HG02943 (cell line): ENCODE results near the gene MUCL3.
"Not testable (repeated sequence)": the region's sequence is repeated elsewhere in the genome, so short reads cannot be mapped to it uniquely, and the experiment has no call there.

Experiments
- ATAC-seq: cut with Tn5 transposase; IDR thresholded peaks from one replicate; pipeline ENCODE4 v1.9.1; 2021; ENCODE audit warnings: mild to moderate bottlenecking, low read depth, moderate library complexity; ENCODE audit not compliant: unreplicated experiment

The MUCL3 gene

DNA sequence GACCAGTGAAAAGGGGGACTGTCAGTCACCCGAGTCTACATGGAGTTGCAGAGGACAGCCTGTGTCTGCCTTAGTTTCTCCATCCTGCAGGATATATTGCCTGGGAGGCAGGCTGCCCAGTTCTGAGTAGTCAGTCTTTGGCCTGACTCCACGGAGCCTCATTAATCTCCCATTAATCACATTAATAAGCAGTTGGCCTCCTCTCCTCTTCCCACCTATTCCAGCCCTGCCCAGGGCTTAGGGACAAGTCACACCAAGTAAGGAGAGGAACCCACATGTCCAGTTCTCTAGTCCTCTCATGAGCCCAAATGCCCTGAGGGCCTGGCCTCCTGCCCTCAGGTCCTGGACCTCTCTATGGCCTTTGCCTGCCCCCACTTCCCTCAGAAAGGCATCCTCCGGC is 1.3 kb upstream of the MUCL3 start:
- no peak for ATAC-seq

GRCh38 chr6:30942338-30943060 is 1.7 kb downstream of the MUCL3 start:
- no peak for ATAC-seq

- no peak for ATAC-seq
Measured at GRCh38 chr6:30944051-30944450, 3.3 kb downstream of the MUCL3 start.

GRCh38 chr6:30945281-30945680 is 4.5 kb downstream of the MUCL3 start:
- ATAC-seq, result no peak

DNA sequence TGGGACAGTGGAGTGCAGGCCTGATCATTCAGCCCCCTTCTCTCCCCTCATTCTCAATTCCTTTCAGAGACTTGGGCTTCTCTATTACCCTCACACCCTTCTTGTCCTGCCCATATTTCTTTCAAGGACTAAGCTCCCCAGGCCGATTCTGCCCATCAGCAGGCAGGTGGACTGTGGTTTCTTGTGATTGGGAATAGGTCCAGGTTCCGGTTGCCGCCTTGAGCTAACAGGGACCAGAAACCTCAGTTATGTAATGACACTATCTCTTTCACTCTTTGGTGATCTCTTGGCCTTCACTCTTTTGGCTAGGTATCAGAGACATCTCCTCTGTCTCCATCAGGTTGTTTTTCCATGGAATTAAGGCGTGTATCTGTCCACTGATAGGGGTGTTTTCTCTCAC is 6.5 kb downstream of the MUCL3 start:
- no peak for ATAC-seq

DNA sequence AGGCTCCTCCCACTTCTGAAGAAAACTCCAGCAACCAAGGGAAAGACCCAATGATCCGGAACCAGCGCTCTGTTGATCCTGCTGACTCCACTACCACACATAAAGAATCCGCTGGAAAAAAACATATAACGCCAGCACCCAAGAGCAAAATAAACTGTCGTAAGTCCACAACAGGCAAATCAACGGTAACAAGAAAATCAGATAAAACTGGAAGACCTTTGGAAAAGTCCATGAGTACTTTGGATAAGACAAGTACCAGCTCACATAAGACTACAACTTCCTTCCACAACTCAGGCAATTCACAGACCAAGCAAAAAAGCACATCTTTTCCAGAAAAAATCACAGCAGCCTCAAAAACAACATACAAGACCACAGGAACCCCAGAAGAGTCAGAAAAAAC is 8.0 kb downstream of the MUCL3 start:
- no peak for ATAC-seq

DNA sequence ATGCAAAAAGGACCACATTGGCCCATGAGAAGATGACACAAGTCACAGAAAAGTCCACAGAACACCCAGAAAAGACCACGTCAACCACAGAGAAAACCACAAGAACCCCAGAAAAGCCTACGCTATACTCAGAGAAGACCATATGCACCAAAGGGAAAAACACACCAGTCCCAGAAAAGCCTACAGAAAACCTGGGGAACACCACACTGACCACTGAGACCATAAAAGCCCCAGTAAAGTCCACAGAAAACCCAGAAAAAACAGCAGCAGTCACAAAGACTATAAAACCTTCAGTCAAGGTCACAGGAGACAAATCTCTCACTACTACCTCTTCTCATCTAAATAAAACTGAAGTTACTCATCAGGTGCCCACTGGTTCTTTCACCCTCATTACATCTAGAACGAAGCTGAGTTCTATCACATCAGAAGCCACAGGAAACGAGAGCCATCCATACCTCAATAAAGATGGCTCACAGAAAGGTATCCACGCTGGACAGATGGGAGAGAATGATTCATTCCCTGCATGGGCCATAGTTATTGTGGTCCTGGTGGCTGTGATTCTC is 11.2 kb downstream of the MUCL3 start:
- ATAC-seq, result no peak

DNA sequence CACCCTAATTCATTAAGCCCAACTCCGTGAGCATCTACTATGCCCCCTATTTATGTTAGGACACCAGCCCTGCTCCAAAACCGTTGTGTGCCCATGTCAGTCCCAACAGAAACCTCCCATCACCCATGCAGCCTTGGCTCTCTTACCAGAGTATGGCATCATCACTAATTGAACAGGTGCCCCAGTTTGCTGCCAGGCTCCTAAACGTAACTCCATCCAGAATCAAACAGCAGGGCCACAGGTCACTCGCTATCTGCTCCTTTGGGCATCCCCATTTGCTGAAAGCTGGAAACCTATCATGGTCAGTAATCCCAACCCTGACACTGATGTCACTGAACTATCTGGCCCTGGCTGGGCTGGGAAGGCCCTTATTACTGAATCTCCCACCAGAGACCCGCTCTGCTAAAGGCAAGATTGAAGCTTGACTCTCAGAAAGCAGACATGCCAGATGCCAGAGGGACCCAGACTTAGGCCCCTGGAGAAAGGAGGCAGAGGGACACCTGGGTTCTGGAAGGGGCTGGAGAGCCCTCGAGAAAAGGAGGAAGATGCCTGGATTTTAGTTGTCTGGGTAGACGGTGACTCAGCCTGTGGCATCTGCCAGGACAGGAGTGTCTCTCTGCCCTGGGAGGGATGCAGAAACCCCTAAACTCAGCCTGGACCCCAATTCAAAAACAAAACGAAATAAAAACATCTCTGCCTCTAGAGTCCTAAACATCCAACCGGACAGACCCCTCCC is 14.0 kb downstream of the MUCL3 start:
- ATAC-seq, result no peak

DNA sequence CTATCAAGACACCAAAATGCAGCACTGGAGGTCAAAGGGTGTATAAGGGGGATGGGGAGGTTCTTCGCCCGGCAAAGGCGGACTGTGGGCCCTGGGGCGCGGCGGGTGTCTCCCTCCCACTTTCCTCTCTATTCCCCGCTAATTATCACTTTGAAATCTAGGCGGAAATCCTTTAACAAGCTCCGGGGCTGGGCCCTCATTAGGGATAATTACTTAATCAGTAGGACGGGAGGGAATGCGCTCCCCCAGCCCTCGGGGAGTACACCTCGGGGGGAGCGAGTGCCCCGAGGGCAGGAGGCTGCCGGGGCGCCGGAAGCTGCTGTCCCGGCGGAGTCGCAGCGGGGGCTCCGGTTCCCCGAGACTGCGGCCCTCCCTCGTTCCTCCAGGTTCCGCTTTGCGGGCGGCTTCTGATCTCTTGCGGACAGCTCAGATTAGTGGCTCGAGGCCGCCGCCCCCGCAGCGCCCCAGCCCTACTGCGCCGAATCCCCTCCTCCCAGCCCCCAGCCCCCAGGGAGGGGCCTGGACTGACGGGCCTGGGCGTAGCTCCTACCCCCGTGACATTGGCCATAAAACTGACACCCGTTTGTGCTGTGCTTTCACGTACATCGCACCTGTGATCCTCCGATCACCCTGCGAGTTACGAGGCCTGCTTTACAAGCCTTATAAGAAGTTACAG is 14.7 kb downstream of the MUCL3 start:
- ATAC-seq, result no peak

DNA sequence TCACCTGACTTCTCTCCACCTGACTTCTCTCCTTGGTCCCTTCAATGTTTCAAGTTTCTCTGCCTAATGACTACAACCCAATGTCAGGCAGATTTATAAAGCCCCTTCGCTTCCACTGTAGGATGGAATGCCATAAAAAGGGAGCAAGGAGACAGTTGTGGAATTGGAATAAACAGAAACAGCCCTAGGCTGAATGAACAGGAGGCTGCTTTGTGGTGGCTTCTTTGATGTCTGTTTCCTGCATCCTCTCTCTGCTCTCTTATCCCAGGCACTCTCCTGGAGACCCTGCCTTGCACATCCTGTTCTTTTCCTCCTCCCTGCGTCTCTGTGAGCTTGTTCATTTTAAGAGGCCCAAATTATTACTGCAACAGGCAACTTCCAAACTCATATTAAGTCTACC is 16.9 kb downstream of the MUCL3 start:
- ATAC-seq, result no peak

DNA sequence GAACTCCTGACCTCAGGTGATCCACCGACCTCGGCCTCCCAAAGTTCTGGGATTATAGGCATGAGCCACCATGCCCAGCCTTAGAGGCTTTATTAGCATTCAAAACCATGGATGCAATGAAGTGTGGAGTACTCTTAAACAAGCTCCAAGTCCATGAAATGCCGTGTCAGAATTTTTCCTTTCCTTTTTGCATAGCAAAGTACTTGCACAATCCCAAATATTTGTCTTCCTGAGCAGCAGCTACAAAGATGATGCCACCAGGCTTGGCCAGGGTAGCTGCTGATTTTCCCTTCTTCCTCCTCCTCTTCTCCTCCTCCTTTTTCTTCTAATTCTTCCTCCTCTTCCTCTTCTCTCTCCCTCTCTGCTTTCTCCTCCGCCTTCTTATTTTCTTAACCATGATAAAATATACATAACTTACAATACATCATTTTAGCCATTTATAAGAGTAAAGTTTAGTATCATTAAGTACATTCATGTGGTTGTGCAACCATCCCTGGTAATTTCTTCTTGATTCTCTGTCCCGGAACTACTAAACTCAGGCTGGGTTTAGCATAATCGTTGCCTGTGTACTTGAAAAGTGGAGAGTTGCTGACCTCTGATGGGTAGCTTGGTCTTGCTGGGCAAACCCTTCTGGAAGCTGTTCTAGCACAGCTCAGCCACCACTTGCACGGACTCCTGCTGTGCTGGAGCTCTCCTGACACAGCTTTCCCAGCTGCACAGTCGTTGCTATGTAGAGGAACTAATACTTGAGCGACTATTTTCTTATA is 20.3 kb downstream of the MUCL3 start:
- ATAC-seq, result no peak

- no peak for ATAC-seq
Measured at GRCh38 chr6:30962716-30963115, 21.9 kb downstream of the MUCL3 start.

DNA sequence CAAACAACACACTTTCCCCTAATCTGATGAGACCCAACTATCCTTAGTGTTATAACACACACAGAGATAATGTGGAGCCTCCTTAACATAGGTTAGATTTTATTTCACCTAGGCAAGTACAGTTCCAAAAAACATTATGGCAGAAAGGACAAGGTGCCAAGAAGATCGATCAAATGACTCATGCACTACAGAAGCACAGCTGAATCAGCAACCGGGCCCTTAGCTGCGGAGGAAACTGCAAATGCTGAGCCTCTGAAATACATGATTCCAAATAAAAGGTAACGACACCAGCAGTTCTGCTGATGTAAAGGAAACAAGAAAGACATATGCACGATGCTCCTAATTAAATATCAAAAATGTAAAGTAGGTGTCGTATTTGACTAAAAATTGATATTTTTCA is 22.9 kb downstream of the MUCL3 start:
- ATAC-seq, result no peak

GRCh38 chr6:30964075-30964474 is 23.3 kb downstream of the MUCL3 start:
- no peak for ATAC-seq

GRCh38 chr6:30965140-30965601 is 24.4 kb downstream of the MUCL3 start:
- no peak for ATAC-seq

DNA sequence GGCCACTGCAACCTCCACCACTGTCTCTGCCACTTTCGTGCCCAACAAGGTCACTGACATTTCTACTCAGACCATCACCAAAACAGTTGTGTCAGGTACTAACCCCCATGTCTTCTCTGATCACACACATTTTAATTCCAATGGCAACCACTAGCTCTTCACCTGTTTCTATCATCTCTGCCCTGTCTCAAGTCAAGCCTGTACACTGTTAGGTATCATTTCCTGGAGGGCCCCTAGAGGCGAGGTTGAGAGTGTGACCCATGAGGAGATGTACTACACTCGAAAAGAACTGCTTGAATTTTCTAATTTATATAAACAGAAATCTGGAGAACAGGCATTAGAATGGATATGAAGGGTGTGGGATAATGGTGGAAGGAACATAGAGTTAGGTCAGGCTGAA is 25.4 kb downstream of the MUCL3 start:
- ATAC-seq, result no peak

DNA sequence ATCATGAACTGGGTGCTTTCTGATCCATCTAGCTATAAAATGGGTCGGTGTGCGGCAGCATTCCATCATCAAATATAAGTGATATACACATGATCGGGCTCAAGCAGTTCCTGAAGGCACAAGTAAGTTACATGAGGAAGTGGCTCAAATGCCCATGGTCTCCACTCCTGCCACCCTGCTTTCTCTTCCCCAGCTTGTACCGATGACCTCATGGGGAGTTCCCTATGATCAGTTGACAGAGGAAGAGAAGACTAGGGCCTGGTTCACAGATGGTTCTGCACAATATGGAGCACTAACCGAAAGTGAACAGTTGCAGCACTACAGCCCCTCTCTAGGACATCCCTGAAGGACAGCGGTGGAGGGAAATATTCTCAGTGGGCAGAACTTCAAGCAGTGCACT is 28.4 kb downstream of the MUCL3 start:
- not testable (repeated sequence) for ATAC-seq

DNA sequence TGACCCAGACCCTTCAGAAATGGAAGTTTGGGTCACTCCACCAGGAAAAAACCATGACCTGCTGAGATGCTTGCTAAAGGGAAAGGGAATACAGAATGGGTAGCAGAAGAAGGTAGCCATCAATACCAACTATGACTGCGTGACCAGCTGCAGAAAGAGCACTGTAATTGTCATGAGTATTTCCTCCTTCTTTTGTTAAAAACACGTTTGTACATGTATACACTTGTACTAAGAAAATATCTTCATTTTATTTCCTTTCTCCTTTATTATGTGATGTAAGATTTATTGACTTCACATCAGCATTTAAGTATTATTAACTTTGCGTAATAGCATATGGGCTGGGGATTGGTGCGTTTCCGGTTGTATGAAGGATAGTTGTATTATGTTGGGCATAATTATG is 30.2 kb downstream of the MUCL3 start:
- no peak for ATAC-seq

GRCh38 chr6:30972816-30973215 is 32.0 kb downstream of the MUCL3 start:
- no peak for ATAC-seq

DNA sequence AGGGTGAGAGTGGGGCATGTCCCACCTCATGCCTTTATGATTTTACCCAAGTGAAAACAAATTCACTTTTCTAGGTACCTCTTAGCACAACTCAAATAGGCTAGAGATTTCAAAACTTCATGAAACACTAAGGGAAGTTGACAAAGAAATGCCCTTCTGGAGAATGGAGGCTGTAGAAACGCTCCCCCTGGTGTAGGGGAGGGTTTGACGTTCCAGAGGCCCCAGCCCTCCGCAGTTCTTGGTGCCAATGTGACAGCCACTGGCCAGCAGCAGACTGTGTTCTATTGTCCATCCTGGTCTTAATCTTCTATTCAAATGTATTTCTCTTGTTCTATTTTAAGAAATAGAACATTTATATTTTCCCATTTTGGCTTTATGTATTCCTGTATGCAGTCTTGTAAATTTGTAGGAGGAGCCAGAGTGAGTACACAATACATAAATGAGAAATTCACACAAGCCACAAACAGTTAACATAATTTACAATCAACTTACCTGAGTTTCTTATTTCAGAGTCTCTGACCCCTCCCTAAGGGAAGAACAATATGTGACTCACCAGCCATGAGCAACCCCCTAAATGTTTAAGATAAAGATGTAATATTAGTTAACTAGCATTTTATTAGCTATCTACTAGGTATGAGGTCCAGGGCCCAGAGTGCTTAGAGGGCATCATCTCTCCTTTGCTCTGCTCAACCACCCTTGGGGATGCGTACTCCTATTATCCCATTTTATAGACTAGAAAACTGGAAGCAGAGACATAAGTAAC is 33.9 kb downstream of the MUCL3 start:
- no peak for ATAC-seq
